Mesenchymal stem cell (in vitro differentiated cells and primary cell): Measurements from ENCODE around the gene FGF21.
A peak's percentile ranks its signal among the peaks of the same experiment; 100 is the strongest.
"Not testable (repeated sequence)": the region's sequence is repeated elsewhere in the genome, so short reads cannot be mapped to it uniquely, and the experiment has no call there.

Experiments used
- DNase-seq: peaks from one replicate; pipeline ENCODE4 v3.0.0-alpha.2; 2013
- H2AFZ ChIP-seq: one replicate; pipeline ENCODE4 v1.6.1; 2013; ENCODE audit warnings: low read depth, mild to moderate bottlenecking, control low read depth, inconsistent platforms, low read length, moderate library complexity
- H2AK5ac ChIP-seq: 2 replicates; pipeline ENCODE4 v1.6.1; 2013; ENCODE audit warnings: low read length, moderate library complexity, mild to moderate bottlenecking, inconsistent platforms; ENCODE audit not compliant: severe bottlenecking
- H2BK120ac ChIP-seq: one replicate; pipeline ENCODE4 v1.6.1; 2013; ENCODE audit warnings: low read depth, mild to moderate bottlenecking, inconsistent platforms, low read length, moderate library complexity
- H2BK12ac ChIP-seq, 2 experiments: one replicate each; pipeline ENCODE4 v1.6.1; 2013; ENCODE audit warnings: inconsistent platforms in 2 of 2, low read length in 2 of 2, mild to moderate bottlenecking in 2 of 2, moderate library complexity in 2 of 2, control low read depth in 1 of 2
- H2BK15ac ChIP-seq: one replicate; pipeline ENCODE4 v1.6.1; 2013; ENCODE audit warnings: mild to moderate bottlenecking, low read depth, inconsistent platforms; ENCODE audit not compliant: poor library complexity, severe bottlenecking
- H2BK5ac ChIP-seq: 2 replicates; pipeline ENCODE4 v1.6.1; 2013; ENCODE audit warnings: low read depth, mild to moderate bottlenecking, low read length, control low read depth, inconsistent platforms; ENCODE audit not compliant: poor library complexity, severe bottlenecking
- H3K14ac ChIP-seq, 2 experiments: one replicate each; pipeline ENCODE4 v1.6.1; 2013; ENCODE audit warnings: inconsistent platforms in 2 of 2, low read length in 2 of 2, control low read depth in 1 of 2, mild to moderate bottlenecking in 1 of 2, moderate library complexity in 1 of 2
- H3K18ac ChIP-seq, 2 experiments: one replicate each; pipeline ENCODE4 v1.6.1; 2013; ENCODE audit warnings: inconsistent platforms in 2 of 2, low read length in 2 of 2, control low read depth in 1 of 2, low read depth in 1 of 2, mild to moderate bottlenecking in 1 of 2
- H3K23ac ChIP-seq, 2 experiments: one replicate each; pipeline ENCODE4 v1.6.1; 2013; ENCODE audit warnings: inconsistent platforms in 2 of 2, low read length in 2 of 2, mild to moderate bottlenecking in 2 of 2, moderate library complexity in 2 of 2, control low read depth in 1 of 2
- H3K27ac ChIP-seq: 2 replicates; pipeline ENCODE4 v1.5.1; 2013; ENCODE audit warnings: mild to moderate bottlenecking, moderate library complexity, low read length, control low read depth, inconsistent platforms; ENCODE audit not compliant: poor library complexity, severe bottlenecking
- H3K27me3 ChIP-seq, 2 experiments: 2 replicates each; pipeline versions ENCODE4 v1.6.1 to v1.7.0; 2013; ENCODE audit warnings: low read length in 2 of 2, mild to moderate bottlenecking in 2 of 2, moderate library complexity in 2 of 2, control low read depth in 1 of 2, inconsistent platforms in 1 of 2; ENCODE audit not compliant: control insufficient read depth in 1 of 2, insufficient read depth in 1 of 2
- H3K36me3 ChIP-seq, 2 experiments: 2 replicates each; pipeline versions ENCODE4 v1.6.1 to v1.7.0; 2013; ENCODE audit warnings: low read length in 2 of 2, control low read depth in 1 of 2, inconsistent platforms in 1 of 2, low read depth in 1 of 2, mild to moderate bottlenecking in 1 of 2; ENCODE audit not compliant: insufficient read depth in 2 of 2, control insufficient read depth in 1 of 2
- H3K4ac ChIP-seq, 2 experiments: one replicate each; pipeline ENCODE4 v1.6.1; 2013; ENCODE audit warnings: inconsistent platforms in 2 of 2, low read length in 2 of 2, mild to moderate bottlenecking in 2 of 2, moderate library complexity in 2 of 2, control low read depth in 1 of 2, low read depth in 1 of 2
- H3K4me1 ChIP-seq: 2 replicates; pipeline ENCODE4 v1.6.1; 2013; ENCODE audit warnings: low read depth, low read length, control low read depth; ENCODE audit not compliant: control insufficient read depth, insufficient read depth
- H3K4me2 ChIP-seq: 2 replicates; pipeline ENCODE4 v1.6.1; 2013; ENCODE audit warnings: low read length, mild to moderate bottlenecking, inconsistent platforms; ENCODE audit not compliant: poor library complexity, severe bottlenecking
- H3K4me3 ChIP-seq, 2 experiments: 2 replicates each; pipeline versions ENCODE4 v1.5.1 to v1.7.0; 2013; ENCODE audit warnings: low read length in 2 of 2, mild to moderate bottlenecking in 2 of 2, control low read depth in 1 of 2, low read depth in 1 of 2; ENCODE audit not compliant: insufficient read depth in 1 of 2
- H3K79me1 ChIP-seq: replicated peaks from 2 replicates; pipeline ENCODE4 v1.6.1; 2013; ENCODE audit warnings: mild to moderate bottlenecking, control low read depth, low read length, inconsistent platforms; ENCODE audit not compliant: poor library complexity, severe bottlenecking
- H3K9ac ChIP-seq: 2 replicates; pipeline ENCODE4 v1.7.0; 2013; ENCODE audit warnings: mild to moderate bottlenecking, low read length, moderate library complexity
- H3K9me3 ChIP-seq: 2 replicates; pipeline ENCODE4 v1.7.0; 2013; ENCODE audit warnings: mild to moderate bottlenecking, low read length; ENCODE audit not compliant: control insufficient read depth
- H4K8ac ChIP-seq: one replicate; pipeline ENCODE4 v1.6.1; 2013; ENCODE audit warnings: inconsistent platforms, mild to moderate bottlenecking, low read length, moderate library complexity
- H4K91ac ChIP-seq: one replicate; pipeline ENCODE4 v1.6.1; 2013; ENCODE audit warnings: mild to moderate bottlenecking, low read length, inconsistent platforms
- WGBS: methylation state at CpG from one replicate; pipeline ENCODE4 v1.1.7; 2013; ENCODE audit warnings: mixed read lengths; 5-methylcytosine and 5-hydroxymethylcytosine counted together

Gene FGF21

DNA sequence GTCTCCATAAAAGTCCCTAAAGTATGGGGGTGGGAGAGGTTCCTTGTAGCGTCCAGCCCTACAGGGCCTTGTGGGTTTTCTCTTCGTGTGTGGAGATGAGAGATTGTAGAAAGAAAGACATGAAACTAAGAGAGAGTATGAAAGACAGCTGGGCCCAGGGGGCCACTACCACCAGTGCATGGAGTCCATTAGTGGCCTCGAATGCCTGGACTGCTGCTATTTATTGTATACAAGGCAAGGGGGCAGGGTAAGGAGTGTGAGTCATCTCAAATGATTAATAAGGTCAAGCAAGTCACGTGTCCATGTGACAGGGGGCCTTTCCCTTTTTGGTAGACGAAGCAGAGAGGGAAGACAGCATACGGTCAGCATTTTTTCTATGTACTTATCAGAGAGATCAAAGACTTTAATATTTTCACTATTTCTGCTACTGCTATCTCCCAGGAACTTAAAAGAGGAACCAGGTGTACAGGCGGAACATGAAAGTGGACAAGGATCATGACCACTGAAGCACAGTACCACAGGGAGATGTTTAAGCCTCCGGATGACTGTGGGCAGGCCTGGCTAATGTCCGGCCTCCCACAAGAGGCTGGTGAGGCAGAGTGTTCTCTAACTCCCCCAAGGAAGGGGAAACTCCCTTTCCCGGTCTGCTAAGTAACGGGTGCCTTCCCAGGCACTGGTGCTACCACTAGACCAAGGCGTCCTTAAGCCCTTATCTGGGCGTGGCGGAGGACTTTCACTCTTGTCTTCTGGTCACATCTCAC, 25.5 kb downstream of the FGF21 start:
- Histone ChIP-seq H3K27me3 (no peaks in the 10 kb centered on the region), H4K8ac (peak overlapping the region; percentile 80), H2BK12ac (peak overlapping the region; percentile 1 to 66), H2BK120ac (peak overlapping the region; percentile 49), H3K79me1 (no peaks in the 10 kb centered on the region), H3K14ac (no peak overlapping the region), H2BK15ac (no peak overlapping the region), H2BK5ac (no peak overlapping the region), H3K27ac (no peak overlapping the region), H3K23ac (no peak overlapping the region), H3K36me3 (no peaks in the 10 kb centered on the region), H3K4me1 (peaks cover 8% of the 10 kb centered on the region), H4K91ac (no peak overlapping the region), H3K4me3 (no peak overlapping the region), H3K4me2 (no peak overlapping the region), H2AFZ (no peak overlapping the region), H3K18ac (peak overlapping the region; percentile 56 to 79), H3K9me3 (no peaks in the 10 kb centered on the region), H3K9ac (no peak overlapping the region), H2AK5ac (no peak overlapping the region), H3K4ac (peak overlapping the region in 1 of 2 experiments; percentile 11)
- 33% methylated on average over 14 of the region's 14 CpGs for WGBS
- DNase-seq = peak; percentile 92

DNA sequence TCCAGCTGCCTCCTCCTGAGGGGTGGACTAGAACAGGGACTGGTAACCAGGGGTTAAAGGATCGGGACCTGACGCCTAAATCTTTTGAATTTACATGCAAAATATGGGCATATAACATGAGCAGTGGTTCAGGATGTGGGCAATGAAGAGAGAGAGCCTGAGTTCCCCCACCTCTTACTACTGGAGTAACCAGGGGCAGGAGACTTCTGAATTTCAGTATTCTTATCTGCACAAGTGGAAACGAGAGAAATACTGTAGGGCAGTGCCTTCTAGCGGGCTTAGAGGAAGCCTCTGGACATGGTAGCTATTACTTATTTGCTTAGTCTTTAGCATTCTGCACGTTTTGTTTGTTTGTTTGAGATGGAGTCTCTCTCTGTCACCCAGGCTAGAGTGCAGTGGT, 29.2 kb downstream of the FGF21 start:
- H3K9me3 ChIP-seq = no peaks in the 10 kb centered on the region
- no peak overlapping the region for H3K18ac ChIP-seq
- H2BK12ac ChIP-seq = no peak overlapping the region
- H2BK5ac ChIP-seq = no peak overlapping the region
- no peak overlapping the region for H3K4me2 ChIP-seq
- no peak overlapping the region for H2BK15ac ChIP-seq
- no peak for DNase-seq
- no peak overlapping the region for H2AK5ac ChIP-seq
- H3K27ac ChIP-seq = no peak overlapping the region
- no peak overlapping the region for H3K4ac ChIP-seq
- no peak overlapping the region for H3K23ac ChIP-seq
- H3K4me1 ChIP-seq = peaks cover 6% of the 10 kb centered on the region
- H3K27me3 ChIP-seq = no peaks in the 10 kb centered on the region
- no peak overlapping the region for H4K91ac ChIP-seq
- H2AFZ ChIP-seq = no peak overlapping the region
- 84% methylated on average over 5 of the region's 5 CpGs for WGBS
- H4K8ac ChIP-seq = no peak overlapping the region
- H3K9ac ChIP-seq = no peak overlapping the region
- no peak overlapping the region for H2BK120ac ChIP-seq
- no peak overlapping the region for H3K4me3 ChIP-seq
- no peak overlapping the region for H3K14ac ChIP-seq
- H3K36me3 ChIP-seq = no peaks in the 10 kb centered on the region
- no peaks in the 10 kb centered on the region for H3K79me1 ChIP-seq

DNA sequence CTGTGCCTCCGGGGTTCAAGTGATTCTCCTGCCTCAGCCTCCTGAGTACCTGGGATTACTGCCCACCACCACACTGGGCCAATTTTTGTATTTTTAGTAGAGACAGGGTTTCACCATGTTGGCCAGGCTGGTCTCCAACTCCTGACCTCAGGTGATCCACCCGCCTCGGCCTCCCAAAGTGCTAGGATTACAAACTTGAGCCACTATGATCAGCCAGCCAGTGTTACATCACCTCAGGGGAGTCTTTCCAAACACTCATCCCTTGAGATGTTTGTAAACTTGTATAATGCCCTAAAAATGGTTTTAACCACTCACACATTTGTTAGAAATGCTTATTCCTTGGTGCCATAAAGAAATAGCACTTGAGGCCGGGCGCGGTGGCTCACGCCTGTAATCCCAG, 31.1 kb downstream of the FGF21 start:
- not testable (repeated sequence) for H3K14ac ChIP-seq, H3K4me2 ChIP-seq, H3K79me1 ChIP-seq, H3K27ac ChIP-seq, H4K8ac ChIP-seq, H2AK5ac ChIP-seq, H3K18ac ChIP-seq, DNase-seq, H4K91ac ChIP-seq, H3K23ac ChIP-seq, H2BK12ac ChIP-seq, H3K36me3 ChIP-seq, H2BK15ac ChIP-seq, H3K27me3 ChIP-seq, H3K4ac ChIP-seq, H2AFZ ChIP-seq, H2BK5ac ChIP-seq, H3K9me3 ChIP-seq, H3K4me3 ChIP-seq, H2BK120ac ChIP-seq, H3K9ac ChIP-seq, H3K4me1 ChIP-seq
- WGBS = 94% methylated on average over 7 of the region's 7 CpGs

DNA sequence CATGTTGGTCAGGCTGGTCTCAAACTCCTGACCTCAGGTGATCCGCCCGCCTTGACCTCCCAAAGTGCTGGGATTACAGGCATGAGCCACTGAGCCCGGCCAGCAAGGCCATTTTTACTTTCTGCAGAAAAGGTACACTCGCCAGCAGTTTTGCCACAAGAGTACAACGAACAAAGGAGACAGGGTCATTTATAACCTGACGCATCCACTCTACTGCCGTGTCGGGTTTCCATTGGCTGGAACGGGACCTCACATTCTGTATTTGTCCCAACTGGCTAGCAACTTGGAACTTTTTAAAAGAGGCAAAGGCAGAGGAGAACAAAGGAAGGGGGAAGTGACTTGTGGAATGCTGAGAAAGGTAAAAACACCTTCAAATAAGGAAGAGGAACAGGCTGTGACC, 32.0 kb downstream of the FGF21 start:
- H3K4me1 ChIP-seq, H3K23ac ChIP-seq, H2AK5ac ChIP-seq, H3K79me1 ChIP-seq, H4K91ac ChIP-seq, H3K4me3 ChIP-seq, H3K27ac ChIP-seq, H3K18ac ChIP-seq, H4K8ac ChIP-seq, DNase-seq, H3K9ac ChIP-seq, H3K27me3 ChIP-seq, H3K14ac ChIP-seq, H2AFZ ChIP-seq, H3K9me3 ChIP-seq, H2BK5ac ChIP-seq, H3K4ac ChIP-seq, H3K4me2 ChIP-seq, H2BK15ac ChIP-seq, H3K36me3 ChIP-seq, H2BK120ac ChIP-seq, H2BK12ac ChIP-seq: not testable (repeated sequence)
- 84% methylated on average over 9 of the region's 9 CpGs for WGBS
